Omental fat pad (tissue), 4 donors: ENCODE measurements around the gene HMGB1. TPM values are rescaled to one million over a fixed set of nuclear protein-coding genes. Genes with fewer than 3 reads are reported as not detected.

Source experiments
- ATAC-seq: fragments of 150-250 bp; one replicate; pipeline ENCODE4 v1.9.1; 2016; ENCODE audit warnings: mild to moderate bottlenecking, moderate library complexity; ENCODE audit not compliant: low FRiP score
- DNase-seq: peaks from one replicate; pipeline ENCODE4 v3.0.0-alpha.2; 2019; ENCODE audit warnings: low spot score
- CTCF ChIP-seq, 3 donors: fragments of 450-650 bp; IDR thresholded peaks; one replicate each; pipeline ENCODE4 v1.5.1; 2016 to 2017; ENCODE audit warnings: antibody characterized with exemption in 3 of 3, mild to moderate bottlenecking in 3 of 3, moderate library complexity in 2 of 3
- total RNA-seq, 4 donors: library from RNA; depleted of rRNA; stranded (reverse); fragments of >200 nt; gene quantifications; one replicate each; pipeline ENCODE4 v1.1.0, GENCODE V29; 2016

The HMGB1 gene
- total RNA-seq, 4 donors from 2014 or later, result 209 to 262 (median 236) TPM

GRCh38 chr13:30429721-30430694, 35.7 kb downstream of the HMGB1 start:
- ATAC-seq, result peak; percentile 96
- TF ChIP-seq CTCF (IDR thresholded peaks at IDR 0.05), result no peak
- no peak for DNase-seq

GRCh38 chr13:30429235-30429634, 36.5 kb downstream of the HMGB1 start:
- TF ChIP-seq CTCF (IDR thresholded peaks at IDR 0.05), result no peak
- no peak for DNase-seq
- no peak for ATAC-seq

- TF ChIP-seq CTCF (IDR thresholded peaks at IDR 0.05), result no peak
- no peak for DNase-seq
- ATAC-seq, result no peak
These were observed 41.8 kb downstream of the HMGB1 start for GRCh38 chr13:30423891-30424290.

- DNase-seq, result no peak
- TF ChIP-seq CTCF (IDR thresholded peaks at IDR 0.05), result no peak
- ATAC-seq, result peak; percentile 78
These were observed 43.5 kb downstream of the HMGB1 start, which contains the start of gene UBE2L5 for GRCh38 chr13:30422054-30422839. UBE2L5 (plus strand) TSS chr13:30422493; CDS start chr13:30427991, 5,498 bp downstream.

GRCh38 chr13:30421093-30422053, 44.4 kb downstream of the HMGB1 start:
- no peak for TF ChIP-seq CTCF (IDR thresholded peaks at IDR 0.05)
- DNase-seq (no peak), ATAC-seq (peak; percentile 92)
